ENCODE measurements around the gene POLE2. TPM values are rescaled to one million over a fixed set of nuclear protein-coding genes. Genes with fewer than 3 reads are reported as not detected.
A peak's percentile ranks its signal among the peaks of the same experiment; 100 is the strongest.
"Not testable (repeated sequence)": the region's sequence is repeated elsewhere in the genome, so short reads cannot be mapped to it uniquely, and the experiment has no call there.

Gene POLE2
- total RNA-seq, 4 donors from 2014 or later = 3.2 to 8.4 (median 4.6) TPM

DNA sequence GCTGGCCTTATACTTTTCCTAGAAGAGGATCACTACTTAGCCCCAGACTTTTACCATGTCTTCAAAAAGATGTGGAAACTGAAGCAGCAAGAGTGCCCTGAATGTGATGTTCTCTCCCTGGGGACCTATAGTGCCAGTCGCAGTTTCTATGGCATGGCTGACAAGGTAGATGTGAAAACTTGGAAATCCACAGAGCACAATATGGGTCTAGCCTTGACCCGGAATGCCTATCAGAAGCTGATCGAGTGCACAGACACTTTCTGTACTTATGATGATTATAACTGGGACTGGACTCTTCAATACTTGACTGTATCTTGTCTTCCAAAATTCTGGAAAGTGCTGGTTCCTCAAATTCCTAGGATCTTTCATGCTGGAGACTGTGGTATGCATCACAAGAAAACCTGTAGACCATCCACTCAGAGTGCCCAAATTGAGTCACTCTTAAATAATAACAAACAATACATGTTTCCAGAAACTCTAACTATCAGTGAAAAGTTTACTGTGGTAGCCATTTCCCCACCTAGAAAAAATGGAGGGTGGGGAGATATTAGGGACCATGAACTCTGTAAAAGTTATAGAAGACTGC is 65.9 kb downstream of the POLE2 start:
- Histone ChIP-seq H3K4me1 (peaks cover 53% of the 10 kb centered on the region), H3K4me3 (peak overlapping the region; percentile 99), H3K27ac (no peak overlapping the region), H3K36me3 (peaks cover 19% of the 10 kb centered on the region), H3K9me3 (no peaks in the 10 kb centered on the region), H3K27me3 (no peaks in the 10 kb centered on the region)
- TF ChIP-seq, protein P1, sequence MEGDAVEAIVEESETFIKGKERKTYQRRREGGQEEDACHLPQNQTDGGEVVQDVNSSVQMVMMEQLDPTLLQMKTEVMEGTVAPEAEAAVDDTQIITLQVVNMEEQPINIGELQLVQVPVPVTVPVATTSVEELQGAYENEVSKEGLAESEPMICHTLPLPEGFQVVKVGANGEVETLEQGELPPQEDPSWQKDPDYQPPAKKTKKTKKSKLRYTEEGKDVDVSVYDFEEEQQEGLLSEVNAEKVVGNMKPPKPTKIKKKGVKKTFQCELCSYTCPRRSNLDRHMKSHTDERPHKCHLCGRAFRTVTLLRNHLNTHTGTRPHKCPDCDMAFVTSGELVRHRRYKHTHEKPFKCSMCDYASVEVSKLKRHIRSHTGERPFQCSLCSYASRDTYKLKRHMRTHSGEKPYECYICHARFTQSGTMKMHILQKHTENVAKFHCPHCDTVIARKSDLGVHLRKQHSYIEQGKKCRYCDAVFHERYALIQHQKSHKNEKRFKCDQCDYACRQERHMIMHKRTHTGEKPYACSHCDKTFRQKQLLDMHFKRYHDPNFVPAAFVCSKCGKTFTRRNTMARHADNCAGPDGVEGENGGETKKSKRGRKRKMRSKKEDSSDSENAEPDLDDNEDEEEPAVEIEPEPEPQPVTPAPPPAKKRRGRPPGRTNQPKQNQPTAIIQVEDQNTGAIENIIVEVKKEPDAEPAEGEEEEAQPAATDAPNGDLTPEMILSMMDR (IDR thresholded peaks at IDR 0.05) = no peak
- no peak for TF ChIP-seq POLR2AphosphoS5 (IDR thresholded peaks at IDR 0.05)
- TF ChIP-seq POLR2A (IDR thresholded peaks at IDR 0.05) = no peak
- no peak for TF ChIP-seq EP300 (IDR thresholded peaks at IDR 0.05)
- DNase-seq (ENCODE audit: low spot score in 2 of 2) = no peak
- WGBS = 60% methylated on average over 1 of the region's 3 CpGs

DNA sequence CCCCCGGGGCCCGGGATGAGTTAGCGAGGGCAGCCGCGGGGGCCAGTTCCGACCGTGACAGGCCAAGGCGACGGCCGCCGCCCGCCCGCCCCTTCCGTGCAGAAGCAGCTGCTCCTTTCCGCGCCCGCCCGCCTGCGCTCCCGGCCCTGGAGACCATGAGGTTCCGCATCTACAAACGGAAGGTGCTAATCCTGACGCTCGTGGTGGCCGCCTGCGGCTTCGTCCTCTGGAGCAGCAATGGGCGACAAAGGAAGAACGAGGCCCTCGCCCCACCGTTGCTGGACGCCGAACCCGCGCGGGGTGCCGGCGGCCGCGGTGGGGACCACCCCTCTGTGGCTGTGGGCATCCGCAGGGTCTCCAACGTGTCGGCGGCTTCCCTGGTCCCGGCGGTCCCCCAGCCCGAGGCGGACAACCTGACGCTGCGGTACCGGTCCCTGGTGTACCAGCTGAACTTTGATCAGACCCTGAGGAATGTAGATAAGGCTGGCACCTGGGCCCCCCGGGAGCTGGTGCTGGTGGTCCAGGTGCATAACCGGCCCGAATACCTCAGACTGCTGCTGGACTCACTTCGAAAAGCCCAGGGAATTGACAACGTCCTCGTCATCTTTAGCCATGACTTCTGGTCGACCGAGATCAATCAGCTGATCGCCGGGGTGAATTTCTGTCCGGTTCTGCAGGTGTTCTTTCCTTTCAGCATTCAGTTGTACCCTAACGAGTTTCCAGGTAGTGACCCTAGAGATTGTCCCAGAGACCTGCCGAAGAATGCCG is 66.7 kb downstream of the POLE2 start:
- peak; percentile 85 to 87 for DNase-seq (ENCODE audit: low spot score in 2 of 2)
- WGBS = 11% methylated on average over 21 of the region's 65 CpGs

DNA sequence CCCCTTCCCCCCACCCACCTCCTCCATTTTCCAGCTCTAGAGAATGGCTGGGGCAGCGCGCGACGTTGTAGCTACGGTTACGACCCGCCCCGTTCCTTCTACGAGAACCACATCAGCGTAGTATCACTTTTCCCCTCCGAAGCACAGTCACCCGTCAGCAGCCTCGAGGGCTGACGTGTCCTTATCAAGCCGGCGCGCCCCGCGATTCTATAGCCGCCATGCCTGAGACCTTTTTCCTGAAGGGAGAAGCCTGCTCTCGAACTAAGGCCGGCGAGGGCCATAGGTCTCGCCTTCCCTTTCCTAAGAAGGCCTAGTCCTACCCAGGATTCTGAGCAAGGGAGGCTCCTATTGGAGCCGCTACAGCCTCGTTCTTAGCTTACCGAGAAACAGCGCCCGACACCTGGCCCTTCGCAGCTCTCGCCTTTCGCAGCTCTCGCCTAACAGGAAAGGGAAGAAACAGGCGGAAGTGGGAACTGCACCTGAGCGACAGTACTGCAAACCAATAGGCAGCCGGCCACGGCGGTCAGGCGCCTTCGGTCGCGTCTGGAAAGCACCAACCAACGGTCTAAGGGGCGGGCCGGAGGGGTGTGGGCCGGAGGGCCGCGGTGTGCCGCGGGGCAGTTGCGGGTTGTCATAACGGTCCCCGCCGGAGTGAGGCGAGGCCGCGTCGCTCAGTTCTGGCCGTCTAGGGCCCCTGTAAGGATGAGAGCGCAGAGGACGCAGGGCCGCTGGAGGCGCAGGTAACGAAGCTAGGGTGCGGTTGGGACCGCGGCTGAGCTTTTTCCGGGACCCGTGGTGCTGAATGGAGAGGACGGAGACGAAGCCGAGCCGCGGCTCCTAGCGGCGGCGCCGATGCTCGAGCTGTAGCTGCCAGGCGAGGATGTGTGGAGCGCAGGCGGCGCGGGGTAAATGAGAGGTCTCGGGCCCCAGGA is 67.6 kb downstream of the POLE2 start, which contains the start of the genes MGAT2 and RPL36AL:
Gene MGAT2, plus strand, starts transcription at position 618 of the 932 bp plus-strand sequence. CDS start 470 bp downstream, outside the sequence.
Gene RPL36AL, minus strand, starts transcription at position 445 of the 932 bp plus-strand sequence. CDS start 1,522 bp downstream, outside the sequence.
- H3K27ac ChIP-seq = peak within 1 kb of the TSS; percentile 99
- peaks cover 13% of the 10 kb centered on the region for H3K36me3 ChIP-seq
- H3K9me3 ChIP-seq = no peaks in the 10 kb centered on the region
- peak; percentile 98 to 99 for DNase-seq (ENCODE audit: low spot score in 2 of 2)
- H3K4me1 ChIP-seq = peaks cover 53% of the 10 kb centered on the region
- H3K4me3 ChIP-seq = peak within 1 kb of the TSS; percentile 99
- peak; percentile 79 to 87 (median 81) for TF ChIP-seq POLR2AphosphoS5 (IDR thresholded peaks at IDR 0.05)
- TF ChIP-seq EP300 (IDR thresholded peaks at IDR 0.05) = no peak
- TF ChIP-seq, protein P1 (IDR thresholded peaks at IDR 0.05) = peak in 1 of 2 donors; percentile 16
- peak; percentile 95 to 97 for TF ChIP-seq POLR2A (IDR thresholded peaks at IDR 0.05)
- WGBS = 0% methylated on average over 57 of the region's 85 CpGs
- H3K27me3 ChIP-seq = no peaks in the 10 kb centered on the region

More for the DNA sequence above, 66.7 kb downstream of the POLE2 start:
- Histone ChIP-seq H3K9me3 (no peaks in the 10 kb centered on the region), H3K36me3 (peaks cover 18% of the 10 kb centered on the region), H3K27ac (peak overlapping the region; percentile 99), H3K27me3 (no peaks in the 10 kb centered on the region), H3K4me1 (peaks cover 53% of the 10 kb centered on the region), H3K4me3 (peak overlapping the region; percentile 99)
- TF ChIP-seq EP300 (IDR thresholded peaks at IDR 0.05) (no peak), POLR2AphosphoS5 (IDR thresholded peaks at IDR 0.05) (no peak), POLR2A (IDR thresholded peaks at IDR 0.05) (no peak)
- TF ChIP-seq, protein P1 (IDR thresholded peaks at IDR 0.05) = no peak

DNA sequence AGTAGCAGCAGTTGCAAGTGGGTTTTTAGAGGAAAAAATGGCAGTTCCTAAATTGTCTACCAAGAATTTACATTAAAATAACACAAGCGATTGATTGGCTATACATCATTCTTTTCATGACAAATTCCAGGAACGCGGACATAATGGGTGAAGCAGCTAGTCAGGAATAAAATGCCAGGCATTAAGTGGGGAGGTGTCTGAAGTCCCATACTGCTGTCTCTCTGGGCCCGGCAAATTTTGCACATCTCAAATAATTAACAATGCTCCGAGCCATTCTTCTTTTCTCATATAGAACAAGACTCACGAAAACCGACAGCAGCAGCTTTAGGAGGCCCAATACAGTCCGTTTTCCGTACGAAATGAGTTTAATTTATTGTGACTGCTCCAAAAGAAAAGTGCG is 68.3 kb downstream of the POLE2 start:
- no peak for DNase-seq (ENCODE audit: low spot score in 2 of 2)
- Histone ChIP-seq H3K4me1 (peaks cover 48% of the 10 kb centered on the region), H3K4me3 (peak overlapping the region; percentile 99), H3K9me3 (no peaks in the 10 kb centered on the region), H3K27me3 (no peaks in the 10 kb centered on the region), H3K27ac (peak overlapping the region; percentile 99), H3K36me3 (peaks cover 13% of the 10 kb centered on the region)
- WGBS = 0% methylated on average over 11 of the region's 11 CpGs
- TF ChIP-seq POLR2AphosphoS5 (IDR thresholded peaks at IDR 0.05) (no peak), EP300 (IDR thresholded peaks at IDR 0.05) (no peak), POLR2A (IDR thresholded peaks at IDR 0.05) (no peak)
- TF ChIP-seq, protein P1 (IDR thresholded peaks at IDR 0.05) = no peak

DNA sequence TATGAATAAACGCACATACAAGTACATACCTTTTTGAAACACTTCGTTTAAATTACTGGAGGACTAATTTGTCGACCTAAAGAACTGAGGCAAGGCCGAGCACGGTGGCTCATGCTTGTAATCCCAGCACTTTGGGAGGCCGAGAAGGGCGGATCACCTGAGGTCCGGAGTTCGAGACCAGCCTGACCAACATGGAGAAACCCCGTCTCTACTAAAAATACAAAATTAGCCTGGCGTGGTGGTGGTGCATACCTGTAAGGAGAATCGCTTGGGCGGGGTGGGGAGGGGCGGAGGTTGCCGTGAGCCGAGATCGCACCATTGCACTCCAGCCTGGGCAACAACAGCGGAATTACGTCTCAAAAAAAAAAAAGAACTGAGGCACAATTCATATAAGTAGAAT is 68.7 kb downstream of the POLE2 start:
- H3K27me3 ChIP-seq; H3K9me3 ChIP-seq; DNase-seq (ENCODE audit: low spot score in 2 of 2): not testable (repeated sequence)
- Histone ChIP-seq H3K4me3 (peak overlapping the region; percentile 99), H3K36me3 (peaks cover 13% of the 10 kb centered on the region), H3K27ac (peak overlapping the region; percentile 99), H3K4me1 (peaks cover 43% of the 10 kb centered on the region)
- 55% methylated on average over 19 of the region's 19 CpGs for WGBS

Data from suprapubic skin (tissue), 4 donors.